Kidney (tissue), 14 donors: ENCODE data around the gene CEP131. TPM values are rescaled to one million over a fixed set of nuclear protein-coding genes. Genes with fewer than 3 reads are reported as not detected.

Experiments
- DNase-seq, 5 donors: peaks; one replicate each; pipeline ENCODE4 v3.0.0-alpha.2; 2013 to 2020
- FAIRE-seq: peaks from 2 replicates; lab custom pipeline; 2012; peaks lifted over from hg19 to GRCh38; lab: Jason Lieb, UNC
- H3K27ac ChIP-seq, 2 donors: one replicate each; pipeline ENCODE4 v1.7.0; 2013; ENCODE audit warnings: low read depth in 2 of 2, low read length in 2 of 2, inconsistent platforms in 1 of 2
- H3K27me3 ChIP-seq: one replicate; pipeline ENCODE4 v1.7.1; 2013; ENCODE audit warnings: low read length, inconsistent platforms; ENCODE audit not compliant: control insufficient read depth, insufficient read depth
- H3K36me3 ChIP-seq, 3 donors: one replicate each; pipeline versions ENCODE4 v1.7.0 to v1.7.1; 2013; ENCODE audit warnings: low read length in 3 of 3, control low read depth in 1 of 3, inconsistent platforms in 1 of 3; ENCODE audit not compliant: insufficient read depth in 3 of 3, control insufficient read depth in 2 of 3
- H3K4me1 ChIP-seq, 3 donors: one replicate each; pipeline versions ENCODE4 v1.7.0 to v1.7.1; 2013; ENCODE audit warnings: low read length in 3 of 3, inconsistent platforms in 1 of 3, low read depth in 1 of 3; ENCODE audit not compliant: control insufficient read depth in 2 of 3, insufficient read depth in 2 of 3
- H3K4me3 ChIP-seq, 3 donors: one replicate each; pipeline versions ENCODE4 v1.7.0 to v1.8.1; 2013; ENCODE audit warnings: low read length in 3 of 3, control low read depth in 1 of 3, inconsistent platforms in 1 of 3
- H3K9ac ChIP-seq, 3 donors: one replicate each; pipeline versions ENCODE4 v1.7.0 to v1.7.1; 2013; ENCODE audit warnings: low read length in 3 of 3, control low read depth in 1 of 3, inconsistent platforms in 1 of 3
- H3K9me3 ChIP-seq, 3 donors: one replicate each; pipeline versions ENCODE4 v1.7.0 to v1.7.1; 2013; ENCODE audit warnings: low read length in 3 of 3, control low read depth in 1 of 3, inconsistent platforms in 1 of 3; ENCODE audit not compliant: control insufficient read depth in 2 of 3, insufficient read depth in 1 of 3
- CTCF ChIP-seq: IDR thresholded peaks from 3 replicates; pipeline ENCODE4 v1.5.1; 2012; ENCODE audit warnings: mild to moderate bottlenecking, moderate library complexity, borderline replicate concordance; ENCODE audit not compliant: insufficient read depth; ENCODE audit errors: extremely low read depth
- intact Hi-C: fragments of 100-400 bp; cut with DNase I; formaldehyde crosslinking; loops from one replicate; pipeline ENCODE4 v1.11.1; 2022
- polyA plus RNA-seq: library from polyadenylated mRNA; stranded (reverse); fragments of 350-450 nt; fragmentation: Illumina TruSeq; extraction: RNeasy Lipid Tissue Mini Kit (QIAGEN cat#74804); gene quantifications from one replicate; pipeline ENCODE4 v1.2.3, GENCODE V29; 2014; ENCODE audit warnings: low read depth, low replicate concordance; ENCODE audit not compliant: insufficient read depth
- total RNA-seq: library from RNA; stranded (reverse); fragmentation: NEBNext Ultra II Directional; extraction: Animal tissue kit (Norgen Biotek cat#: 25700); gene quantifications from one replicate; pipeline ENCODE4 v1.2.1, GENCODE V29; 2021
- donor health status: control.
- donor health status: control.
- donor health status: control.
- donor health status: control.
- donor health status: control.
- donor health status: DM: yes; HTN: yes; CAD: no.
- donor health status: Normal renal cell carcinoma (clear cell type).

CEP131 gene
- total and polyA plus RNA-seq, 2 donors from 2014 or later, result 6.9 to 7.5 TPM

- peaks cover 0 to 19% (median 8%) of the 10 kb centered on the region in 3 donors for H3K4me1 ChIP-seq
- no peaks in the 10 kb centered on the region for H3K9me3 ChIP-seq
- intact Hi-C loops, result no loop called here
- peak within 1 kb of the TSS in 1 of 2 donors; percentile 60 for H3K27ac ChIP-seq
- DNase-seq (peak; percentile 98 to 100 (median 99)), FAIRE-seq (peak; percentile 99)
- H3K36me3 ChIP-seq, result peaks cover 0 to 4% (median 0%) of the 10 kb centered on the region in 3 donors
- peak within 1 kb of the TSS; percentile 59 to 87 (median 68) for H3K4me3 ChIP-seq
- peak; percentile 7 for TF ChIP-seq CTCF
- H3K27me3 ChIP-seq, result no peaks in the 10 kb centered on the region
- peak within 1 kb of the TSS; percentile 11 to 69 (median 41) for H3K9ac ChIP-seq
These were observed 16.3 kb upstream of the CEP131 start, which contains the start of the genes NDUFAF8 and TEPSIN for GRCh38 chr17:81238815-81239713. Gene NDUFAF8 (plus strand): TSS chr17:81239318. CDS start chr17:81239364, 46 bp downstream. Gene TEPSIN (minus strand): TSS chr17:81239055. CDS start chr17:81239033, 22 bp downstream.

- FAIRE-seq, result no peak
- peaks cover 0 to 4% (median 0%) of the 10 kb centered on the region in 3 donors for H3K36me3 ChIP-seq
- peak overlapping the region; percentile 11 to 62 (median 41) for H3K9ac ChIP-seq
- H3K27ac ChIP-seq, result no peak overlapping the region
- H3K27me3 ChIP-seq, result no peaks in the 10 kb centered on the region
- H3K4me1 ChIP-seq, result peaks cover 0 to 19% (median 8%) of the 10 kb centered on the region in 3 donors
- DNase-seq, result no peak
- intact Hi-C loops, result no loop called here
- no peak for TF ChIP-seq CTCF
- peak overlapping the region; percentile 59 to 87 (median 64) for H3K4me3 ChIP-seq
- H3K9me3 ChIP-seq, result no peaks in the 10 kb centered on the region
These were observed 15.7 kb upstream of the CEP131 start for GRCh38 chr17:81238490-81238814.

GRCh38 chr17:81237591-81238489 is 15.1 kb upstream of the CEP131 start:
- peak in 1 of 5 donors; percentile 72 for DNase-seq
- TF ChIP-seq CTCF, result no peak
- Histone ChIP-seq H3K27me3 (no peaks in the 10 kb centered on the region), H3K27ac (no peak overlapping the region), H3K4me3 (peak overlapping the region; percentile 59 to 87 (median 64)), H3K4me1 (peaks cover 0 to 19% (median 8%) of the 10 kb centered on the region in 3 donors), H3K9ac (peak overlapping the region; percentile 11 to 62 (median 41)), H3K9me3 (no peaks in the 10 kb centered on the region), H3K36me3 (peaks cover 0 to 4% (median 0%) of the 10 kb centered on the region in 3 donors)
- no peak for FAIRE-seq
- intact Hi-C loops, result no loop called here
